Calu3 (cell line): ENCODE measurements around the gene DRC1. TPM values are rescaled to one million over a fixed set of nuclear protein-coding genes. Genes with fewer than 3 reads are reported as not detected.

Experiments
- BruUV-seq: library from RNA; stranded (reverse); fragments of 400-500 nt; replicated peaks from 2 replicates; lab custom pipeline; 2021; lab: Mats Ljungman, UMichigan
- CTCF ChIA-PET: fragments of 300-600 bp; sonication (Branson Sonifier 250); formaldehyde crosslinking; loops from one replicate; lab custom pipeline; 2022; ENCODE audit warnings: antibody characterized with exemption; lab: Charles Lee
- DNase-seq: peaks from one replicate; pipeline ENCODE4 v3.0.0; 2022
- H3K27ac Mint-ChIP-seq: one replicate; pipeline ENCODE4 v1.8.0; 2022; ENCODE audit warnings: mixed read lengths; ENCODE audit not compliant: unreplicated experiment
- H3K27me3 Mint-ChIP-seq: one replicate; pipeline ENCODE4 v1.8.0; 2022; ENCODE audit warnings: mixed read lengths; ENCODE audit not compliant: unreplicated experiment
- H3K36me3 Mint-ChIP-seq: one replicate; pipeline ENCODE4 v1.8.0; 2022; ENCODE audit warnings: mild to moderate bottlenecking, moderate library complexity, mixed read lengths; ENCODE audit not compliant: insufficient read depth, unreplicated experiment
- H3K4me1 Mint-ChIP-seq: one replicate; pipeline ENCODE4 v1.8.0; 2022; ENCODE audit warnings: mild to moderate bottlenecking, low read depth, mixed read lengths; ENCODE audit not compliant: unreplicated experiment
- H3K4me3 Mint-ChIP-seq: one replicate; pipeline ENCODE4 v1.8.0; 2022; ENCODE audit warnings: mild to moderate bottlenecking, low read depth, moderate library complexity, mixed read lengths; ENCODE audit not compliant: unreplicated experiment
- H3K9me3 Mint-ChIP-seq: one replicate; pipeline ENCODE4 v1.8.0; 2022; ENCODE audit warnings: low read depth, mixed read lengths; ENCODE audit not compliant: unreplicated experiment
- CTCF ChIP-seq: fragments of 200-600 bp; IDR thresholded peaks from one replicate; pipeline ENCODE4 v1.8.0; 2022; ENCODE audit warnings: antibody characterized with exemption; ENCODE audit not compliant: unreplicated experiment
- intact Hi-C: fragments of 100-400 bp; cut with micrococcal nuclease; formaldehyde crosslinking; loops from one replicate; pipeline ENCODE4 v1.10.0; 2022; ENCODE audit not compliant: unreplicated experiment
- total RNA-seq: library from RNA; stranded (reverse); gene quantifications from 2 replicates; pipeline ENCODE4 v1.2.3, GENCODE V29; 2022

Gene DRC1
- total RNA-seq, 1 experiment from 2014 or later = not detected

GRCh38 chr2:26456440-26457250 lies 54.9 kb downstream of the DRC1 start:
- H3K27me3 Mint-ChIP-seq = no peaks in the 10 kb centered on the region
- DNase-seq = peak; percentile 73
- CTCF ChIA-PET = interaction anchor here (1.0 to 1.1 kb wide), 2 partner anchors 13 to 39 kb away, joined by 3 read pairs; no protein-coding TSS in a partner anchor
- peaks cover 29% of the 10 kb centered on the region for H3K4me1 Mint-ChIP-seq
- H3K36me3 Mint-ChIP-seq = no peaks in the 10 kb centered on the region
- no peaks in the 10 kb centered on the region for H3K9me3 Mint-ChIP-seq
- peak overlapping the region; percentile 22 for H3K4me3 Mint-ChIP-seq
- peak overlapping the region; percentile 56 for H3K27ac Mint-ChIP-seq
- intact Hi-C loops = no loop called here
- TF ChIP-seq CTCF = no peak
- BruUV-seq = no TSS peak

GRCh38 chr2:26457251-26457666 lies 55.5 kb downstream of the DRC1 start:
- CTCF ChIA-PET = interaction anchor here (1.0 to 1.1 kb wide), 2 partner anchors 12 to 39 kb away, joined by 3 read pairs; no protein-coding TSS in a partner anchor
- no TSS peak for BruUV-seq
- intact Hi-C loops = no loop called here

GRCh38 chr2:26457695-26458364 lies 56.1 kb downstream of the DRC1 start:
- DNase-seq = no peak
- Mint-ChIP-seq H3K9me3 (no peaks in the 10 kb centered on the region), H3K27me3 (no peaks in the 10 kb centered on the region), H3K4me3 (no peak overlapping the region), H3K4me1 (peaks cover 29% of the 10 kb centered on the region), H3K36me3 (no peaks in the 10 kb centered on the region), H3K27ac (no peak overlapping the region)
- CTCF ChIA-PET = interaction anchor here (1.1 kb wide), 1 partner anchor 12 kb away, joined by 3 read pairs; no protein-coding TSS in a partner anchor
- intact Hi-C loops = no loop called here
- no TSS peak for BruUV-seq
- no peak for TF ChIP-seq CTCF

More at GRCh38 chr2:26457251-26457666, 55.5 kb downstream of the DRC1 start:
- Mint-ChIP-seq H3K27me3 (no peaks in the 10 kb centered on the region), H3K36me3 (no peaks in the 10 kb centered on the region), H3K27ac (peak overlapping the region; percentile 56), H3K4me1 (peaks cover 29% of the 10 kb centered on the region), H3K4me3 (no peak overlapping the region), H3K9me3 (no peaks in the 10 kb centered on the region)
- no peak for TF ChIP-seq CTCF
- no peak for DNase-seq

- CTCF ChIA-PET = interaction anchor here (0.6 kb wide), 1 partner anchor 9 kb away, joined by 3 read pairs; no protein-coding TSS in a partner anchor
- no peak overlapping the region for H3K27ac Mint-ChIP-seq
- TF ChIP-seq CTCF = no peak
- H3K27me3 Mint-ChIP-seq = no peaks in the 10 kb centered on the region
- H3K9me3 Mint-ChIP-seq = no peaks in the 10 kb centered on the region
- H3K4me3 Mint-ChIP-seq = no peak overlapping the region
- BruUV-seq = no TSS peak
- peaks cover 29% of the 10 kb centered on the region for H3K4me1 Mint-ChIP-seq
- no peaks in the 10 kb centered on the region for H3K36me3 Mint-ChIP-seq
- no peak for DNase-seq
- intact Hi-C loops = no loop called here
These were observed 56.8 kb downstream of the DRC1 start for GRCh38 chr2:26458365-26459042.
